Measurements from ENCODE around the gene TM7SF2. TPM values are rescaled to one million over a fixed set of nuclear protein-coding genes. Genes with fewer than 3 reads are reported as not detected.

The TM7SF2 gene
- total RNA-seq, 3 donors from 2014 or later (not counting 1 experiment from before 2014, with no cell fraction given) = 17.0 to 23.2 (median 18.6) TPM

DNA sequence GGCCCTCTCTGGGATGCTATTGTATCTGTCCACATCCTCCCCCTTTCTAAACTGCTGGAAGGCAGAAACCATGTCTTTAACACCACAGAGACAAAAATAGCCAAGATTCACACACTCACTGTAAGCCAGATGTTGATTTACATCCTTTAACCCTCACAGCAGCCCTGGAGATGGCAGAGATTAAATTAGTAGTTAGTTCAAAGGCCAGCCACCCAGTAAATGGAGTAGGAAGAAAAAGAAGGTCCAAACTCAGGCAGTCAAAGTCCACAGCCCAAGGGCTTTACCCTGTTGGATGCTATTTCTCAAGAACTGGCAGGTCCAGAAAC is 8.0 kb downstream of the TM7SF2 start:
- Mint-ChIP-seq H3K4me1 (peaks cover 25 to 50% of the 10 kb centered on the region in 2 donors), H3K9me3 (no peaks in the 10 kb centered on the region), H3K27me3 (ENCODE audit: low read depth in 2 of 2) (no peaks in the 10 kb centered on the region), H3K27ac (peak overlapping the region; percentile 99 to 100), H3K36me3 (no peaks in the 10 kb centered on the region), H3K4me3 (no peak overlapping the region)
- Histone ChIP-seq H3K36me3 (ENCODE audit: control insufficient read depth, insufficient read depth, low read length) (peaks cover 38% of the 10 kb centered on the region), H3K4me3 (ENCODE audit: low read length) (no peak overlapping the region), H3K27ac (ENCODE audit: low read length) (no peak overlapping the region), H3K27me3 (ENCODE audit: control insufficient read depth, insufficient read depth, low read length) (no peaks in the 10 kb centered on the region), H3K9me3 (ENCODE audit: control insufficient read depth, insufficient read depth, low read length) (no peaks in the 10 kb centered on the region), H3K4me1 (ENCODE audit: control insufficient read depth, insufficient read depth, low read length) (peaks cover 48% of the 10 kb centered on the region)
- TF ChIP-seq, protein P1, sequence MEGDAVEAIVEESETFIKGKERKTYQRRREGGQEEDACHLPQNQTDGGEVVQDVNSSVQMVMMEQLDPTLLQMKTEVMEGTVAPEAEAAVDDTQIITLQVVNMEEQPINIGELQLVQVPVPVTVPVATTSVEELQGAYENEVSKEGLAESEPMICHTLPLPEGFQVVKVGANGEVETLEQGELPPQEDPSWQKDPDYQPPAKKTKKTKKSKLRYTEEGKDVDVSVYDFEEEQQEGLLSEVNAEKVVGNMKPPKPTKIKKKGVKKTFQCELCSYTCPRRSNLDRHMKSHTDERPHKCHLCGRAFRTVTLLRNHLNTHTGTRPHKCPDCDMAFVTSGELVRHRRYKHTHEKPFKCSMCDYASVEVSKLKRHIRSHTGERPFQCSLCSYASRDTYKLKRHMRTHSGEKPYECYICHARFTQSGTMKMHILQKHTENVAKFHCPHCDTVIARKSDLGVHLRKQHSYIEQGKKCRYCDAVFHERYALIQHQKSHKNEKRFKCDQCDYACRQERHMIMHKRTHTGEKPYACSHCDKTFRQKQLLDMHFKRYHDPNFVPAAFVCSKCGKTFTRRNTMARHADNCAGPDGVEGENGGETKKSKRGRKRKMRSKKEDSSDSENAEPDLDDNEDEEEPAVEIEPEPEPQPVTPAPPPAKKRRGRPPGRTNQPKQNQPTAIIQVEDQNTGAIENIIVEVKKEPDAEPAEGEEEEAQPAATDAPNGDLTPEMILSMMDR (IDR thresholded peaks at IDR 0.05) = no peak
- DNase-seq (peak; percentile 6 to 7), ATAC-seq (no peak)
- intact Hi-C loops (cut with micrococcal nuclease) = loop anchor here (10.0 kb wide), 1 partner anchor 345 kb away; the partner anchor contains the start of gene SF1

DNA sequence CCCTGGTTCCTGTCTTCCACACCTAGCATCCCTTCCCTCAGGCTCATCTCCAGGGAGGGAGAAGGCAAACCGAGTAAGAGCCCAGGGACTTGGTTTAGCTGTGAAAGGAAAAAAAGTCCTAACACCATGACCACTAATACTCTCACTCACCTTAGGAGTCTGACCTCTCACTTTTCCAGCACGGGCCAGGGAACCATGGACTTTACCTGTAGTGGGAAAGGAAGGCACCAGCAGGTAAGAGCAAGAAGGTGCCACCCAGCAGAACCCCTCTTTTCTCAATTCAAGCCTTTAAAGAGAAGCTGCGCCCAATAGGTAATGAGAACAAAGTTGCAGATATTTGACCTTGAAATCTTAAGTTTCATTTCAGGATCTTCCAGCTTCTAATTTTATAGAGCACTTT is 9.2 kb downstream of the TM7SF2 start:
- Mint-ChIP-seq H3K27ac (peak overlapping the region; percentile 99 to 100), H3K9me3 (no peaks in the 10 kb centered on the region), H3K4me3 (peak overlapping the region; percentile 98), H3K36me3 (no peaks in the 10 kb centered on the region), H3K4me1 (peaks cover 25 to 50% of the 10 kb centered on the region in 2 donors), H3K27me3 (ENCODE audit: low read depth in 2 of 2) (no peaks in the 10 kb centered on the region)
- WGBS (ENCODE audit: insufficient coverage) = 100% methylated on average over 2 of the region's 3 CpGs
- Histone ChIP-seq H3K4me1 (ENCODE audit: control insufficient read depth, insufficient read depth, low read length) (peaks cover 39% of the 10 kb centered on the region), H3K27me3 (ENCODE audit: control insufficient read depth, insufficient read depth, low read length) (no peaks in the 10 kb centered on the region), H3K36me3 (ENCODE audit: control insufficient read depth, insufficient read depth, low read length) (peaks cover 47% of the 10 kb centered on the region), H3K9me3 (ENCODE audit: control insufficient read depth, insufficient read depth, low read length) (no peaks in the 10 kb centered on the region), H3K4me3 (ENCODE audit: low read length) (peak overlapping the region; percentile 91), H3K27ac (ENCODE audit: low read length) (peak overlapping the region; percentile 97)
- DNase-seq (no peak), ATAC-seq (no peak)
- intact Hi-C loops (cut with micrococcal nuclease) = loop anchor here (5.0 kb wide), 1 partner anchor 204 kb away; the partner anchor contains the start of gene ATG2A
- TF ChIP-seq, protein P1 (IDR thresholded peaks at IDR 0.05) = no peak

DNA sequence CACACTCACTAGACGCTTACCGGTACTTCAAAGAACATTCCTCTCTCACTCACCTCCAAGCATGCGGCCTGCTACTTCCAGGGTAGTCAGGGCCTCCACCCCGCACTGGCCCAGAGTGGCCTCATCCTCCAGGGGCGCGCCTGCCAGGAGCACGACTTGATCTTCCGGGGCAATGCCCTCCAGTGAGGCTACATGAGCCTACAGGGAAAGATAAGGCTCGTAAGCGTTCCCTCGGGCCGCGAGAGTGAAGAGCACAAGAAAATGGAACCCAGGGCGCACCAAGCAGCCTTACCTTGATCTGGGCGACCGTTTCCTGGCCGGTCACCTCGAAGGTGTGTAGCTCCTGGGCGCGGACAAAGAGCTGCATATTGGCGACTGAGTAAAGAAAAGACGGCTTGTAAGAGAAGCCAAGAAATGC is 9.8 kb downstream of the TM7SF2 start:
- DNase-seq = peak in 1 of 2 donors; percentile 45
- intact Hi-C loops (cut with micrococcal nuclease) = loop anchor here (5.0 kb wide), 1 partner anchor 204 kb away; the partner anchor contains the start of gene ATG2A
- peaks cover 25 to 50% of the 10 kb centered on the region in 2 donors for H3K4me1 Mint-ChIP-seq

More for the DNA sequence above, 9.8 kb downstream of the TM7SF2 start:
- Mint-ChIP-seq H3K27me3 (ENCODE audit: low read depth in 2 of 2) (no peaks in the 10 kb centered on the region), H3K36me3 (no peaks in the 10 kb centered on the region), H3K27ac (peak overlapping the region; percentile 99 to 100), H3K4me3 (peak overlapping the region; percentile 98), H3K9me3 (no peaks in the 10 kb centered on the region)
- H3K4me3 ChIP-seq (ENCODE audit: low read length) = peak overlapping the region; percentile 91
- H3K27ac ChIP-seq (ENCODE audit: low read length) = peak overlapping the region; percentile 97
- no peak for ATAC-seq
- H3K9me3 ChIP-seq (ENCODE audit: control insufficient read depth, insufficient read depth, low read length) = no peaks in the 10 kb centered on the region
- peaks cover 32% of the 10 kb centered on the region for H3K4me1 ChIP-seq (ENCODE audit: control insufficient read depth, insufficient read depth, low read length)
- H3K36me3 ChIP-seq (ENCODE audit: control insufficient read depth, insufficient read depth, low read length) = peaks cover 50% of the 10 kb centered on the region
- WGBS (ENCODE audit: insufficient coverage) = 2% methylated on average over 22 of the region's 22 CpGs
- TF ChIP-seq, protein P1 (IDR thresholded peaks at IDR 0.05) = no peak
- no peaks in the 10 kb centered on the region for H3K27me3 ChIP-seq (ENCODE audit: control insufficient read depth, insufficient read depth, low read length)
